Measurements from ENCODE around the gene COMMD1.

GRCh38 chr2:62054916-62055450 is 149.5 kb downstream of the COMMD1 start:
- TF ChIP-seq CTCF (conservative IDR thresholded peaks at IDR 0.05; ENCODE audit: low read depth, low read length) (no peak), EZH2 (IDR thresholded peaks at IDR 0.05; ENCODE audit: borderline replicate concordance, low read depth, low read length, poor library complexity, severe bottlenecking) (no peak)

All from A673 (cell line).